ENCODE data around the gene ADCY3.

GRCh38 chr2:24939353-24939752 lies 19.3 kb upstream of the ADCY3 start:
- TF ChIP-seq EZH2 (IDR thresholded peaks at IDR 0.05; ENCODE audit: insufficient read depth, poor library complexity, severe bottlenecking), result no peak
- no peak for TF ChIP-seq EZH2phosphoT487 (IDR thresholded peaks at IDR 0.05; ENCODE audit: insufficient read depth, low read depth)

All from GM23248 (cell line).